OCI-LY7 (cell line): ENCODE data around the gene IZUMO1. TPM values are rescaled to one million over a fixed set of nuclear protein-coding genes. Genes with fewer than 3 reads are reported as not detected.

ENCODE experiments used
- BruUV-seq: library from RNA; stranded (reverse); fragments of 400-500 nt; replicated peaks from 2 replicates; lab custom pipeline; 2021; lab: Mats Ljungman, UMichigan
- CTCF ChIA-PET: fragments of 300-600 bp; sonication (Branson Sonifier 250); formaldehyde crosslinking; loops from one replicate; lab custom pipeline; 2022; ENCODE audit warnings: antibody characterized with exemption; ENCODE audit not compliant: unreplicated experiment; lab: Charles Lee
- POLR2A ChIA-PET: fragments of 300-600 bp; sonication (Branson Sonifier 250); formaldehyde crosslinking; loops from one replicate; lab custom pipeline; 2022; ENCODE audit warnings: antibody characterized with exemption; lab: Charles Lee
- DNase-seq: peaks from one replicate; pipeline ENCODE4 v3.0.0-alpha.2; 2015; ENCODE audit warnings: low spot score
- H2AFZ ChIP-seq: fragments of 200-600 bp; sonication (generic), shearing (Covaris generic); 2 replicates; pipeline ENCODE4 v1.6.1; 2014; ENCODE audit warnings: mild to moderate bottlenecking, antibody characterized with exemption, low read length, moderate library complexity
- H3K27ac ChIP-seq: fragments of 200-600 bp; sonication (generic); 2 replicates; pipeline ENCODE4 v1.5.1; 2014; ENCODE audit warnings: mixed run types, low read depth, mild to moderate bottlenecking, moderate library complexity, low read length, inconsistent platforms; ENCODE audit not compliant: poor library complexity, severe bottlenecking
- H3K36me3 ChIP-seq: fragments of 200-600 bp; sonication (generic); 2 replicates; pipeline ENCODE4 v1.6.1; 2014; ENCODE audit warnings: mild to moderate bottlenecking, antibody characterized with exemption, low read length, moderate library complexity, mixed read lengths; ENCODE audit not compliant: insufficient read depth
- H3K4me1 ChIP-seq: fragments of 200-600 bp; sonication (generic); 2 replicates; pipeline ENCODE4 v1.5.1; 2014; ENCODE audit warnings: mild to moderate bottlenecking, low read length; ENCODE audit not compliant: insufficient read depth, poor library complexity, severe bottlenecking
- H3K4me2 ChIP-seq: fragments of 200-600 bp; sonication (generic); 2 replicates; pipeline ENCODE4 v1.6.1; 2014; ENCODE audit warnings: mild to moderate bottlenecking, low read length
- H3K4me3 ChIP-seq: fragments of 200-600 bp; sonication (generic); 2 replicates; pipeline ENCODE4 v1.5.1; 2014; ENCODE audit warnings: mild to moderate bottlenecking, low read depth, low read length; ENCODE audit not compliant: poor library complexity, severe bottlenecking
- H3K79me2 ChIP-seq: fragments of 200-600 bp; sonication (generic); 2 replicates; pipeline ENCODE4 v1.6.1; 2016; ENCODE audit warnings: low read depth, mild to moderate bottlenecking, low read length, moderate library complexity, mixed read lengths; ENCODE audit not compliant: insufficient read depth
- H3K9me2 ChIP-seq: fragments of 200-600 bp; sonication (generic); 2 replicates; pipeline ENCODE4 v1.6.1; 2016; ENCODE audit warnings: mild to moderate bottlenecking, low read length, mixed read lengths; ENCODE audit not compliant: insufficient read depth
- H3K9me3 ChIP-seq: fragments of 200-600 bp; sonication (generic); 2 replicates; pipeline ENCODE4 v1.6.1; 2014; ENCODE audit warnings: mild to moderate bottlenecking, mixed run types, low read length, mixed read lengths
- H4K20me1 ChIP-seq: fragments of 200-600 bp; sonication (generic); 2 replicates; pipeline ENCODE4 v1.6.1; 2014; ENCODE audit warnings: mild to moderate bottlenecking, antibody characterized with exemption, low read length, moderate library complexity, mixed read lengths; ENCODE audit not compliant: insufficient read depth
- CTCF ChIP-seq: fragments of 200-600 bp; sonication (generic); conservative IDR thresholded peaks from 2 replicates; pipeline ENCODE4 v1.5.1; 2014; ENCODE audit warnings: mild to moderate bottlenecking, antibody characterized with exemption, low read length, moderate library complexity, mixed read lengths
- EZH2phosphoT487 ChIP-seq: fragments of 200-600 bp; sonication (generic); IDR thresholded peaks from 2 replicates; pipeline ENCODE4 v1.6.1; 2018; ENCODE audit warnings: low read depth, borderline replicate concordance, mild to moderate bottlenecking, mixed run types, antibody characterized with exemption, low read length, moderate library complexity, mixed read lengths
- intact Hi-C: fragments of 100-400 bp; cut with micrococcal nuclease; formaldehyde crosslinking; loops from one replicate; pipeline ENCODE4 v1.10.0; 2022; ENCODE audit not compliant: unreplicated experiment
- total RNA-seq, 2 experiments: library from RNA; depleted of rRNA in 1 of 2; stranded (reverse); fragments of >200 nt in 1 of 2; shearing (Covaris generic) in 1 of 2; gene quantifications; 2 replicates each; pipeline ENCODE4 v1.2.3, GENCODE V29; 2014 to 2022

Gene IZUMO1
- total RNA-seq, 2 experiments from 2014 or later = not detected

DNA sequence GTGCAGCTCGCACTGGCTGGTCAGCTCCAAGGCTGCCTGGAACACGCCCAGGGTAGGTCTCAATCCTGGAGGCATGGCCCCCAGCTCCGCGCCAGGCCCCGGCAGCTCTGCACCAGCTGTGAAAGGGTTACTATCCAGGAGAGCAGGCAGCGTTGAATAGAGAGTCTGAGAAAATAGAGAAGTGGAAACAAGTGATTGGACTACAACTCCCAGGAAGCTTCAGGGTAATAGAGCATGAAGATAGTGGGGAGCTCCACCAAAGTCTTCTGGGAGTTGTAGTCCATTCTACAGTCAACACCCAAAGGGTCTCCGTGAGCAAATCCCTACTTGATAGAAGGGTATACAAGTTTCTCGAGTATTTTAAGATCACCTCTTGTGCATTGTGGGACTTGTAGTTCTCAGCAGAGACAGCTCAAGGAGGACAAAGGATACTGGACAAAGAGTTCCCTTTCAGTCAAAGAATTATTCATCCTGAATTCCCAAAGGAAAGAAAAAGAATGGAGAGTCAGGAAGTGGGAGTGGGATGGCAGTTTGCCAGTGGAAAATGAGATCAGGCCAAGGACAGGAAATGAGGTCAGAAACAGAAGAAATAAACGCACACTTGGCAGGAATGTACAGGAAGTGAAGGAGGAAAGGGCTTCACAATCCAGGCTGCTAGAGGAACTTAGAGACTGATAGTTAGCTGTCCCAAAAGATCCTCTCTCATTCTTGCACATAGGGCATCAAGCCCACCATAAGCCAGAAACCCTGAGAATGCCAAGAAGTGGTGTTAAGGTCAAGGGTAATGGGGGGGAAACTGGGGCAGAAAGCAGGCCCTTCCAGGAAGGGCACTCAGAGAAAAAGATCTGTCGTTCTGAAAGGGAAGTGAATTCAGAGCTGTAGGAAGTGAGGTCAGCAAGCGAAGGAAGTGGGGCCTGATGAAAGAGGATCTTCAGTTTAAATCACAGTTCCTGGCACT, 21.6 kb downstream of the IZUMO1 start:
- TF ChIP-seq EZH2phosphoT487 = no peak
- TF ChIP-seq CTCF = no peak
- DNase-seq = peak; percentile 85
- peak overlapping the region; percentile 89 for H2AFZ ChIP-seq
- peak overlapping the region; percentile 58 for H3K27ac ChIP-seq
- intact Hi-C loops = no loop called here
- ChIA-PET POLR2A (interaction anchor here (1.3 to 1.5 kb wide), 2 partner anchors 9 to 11 kb away, joined by 5 to 6 read pairs; no protein-coding TSS in a partner anchor), CTCF (no interaction called here)
- H3K9me2 ChIP-seq = no peaks in the 10 kb centered on the region
- H3K9me3 ChIP-seq = no peaks in the 10 kb centered on the region; the same call in 1 of the 2 replicates
- H3K4me1 ChIP-seq = peaks cover 26% of the 10 kb centered on the region
- H4K20me1 ChIP-seq = no peaks in the 10 kb centered on the region
- H3K79me2 ChIP-seq = no peaks in the 10 kb centered on the region
- peak overlapping the region; percentile 39 for H3K4me2 ChIP-seq
- H3K36me3 ChIP-seq = no peaks in the 10 kb centered on the region
- BruUV-seq = no TSS peak
- H3K4me3 ChIP-seq = peak overlapping the region; percentile 1

DNA sequence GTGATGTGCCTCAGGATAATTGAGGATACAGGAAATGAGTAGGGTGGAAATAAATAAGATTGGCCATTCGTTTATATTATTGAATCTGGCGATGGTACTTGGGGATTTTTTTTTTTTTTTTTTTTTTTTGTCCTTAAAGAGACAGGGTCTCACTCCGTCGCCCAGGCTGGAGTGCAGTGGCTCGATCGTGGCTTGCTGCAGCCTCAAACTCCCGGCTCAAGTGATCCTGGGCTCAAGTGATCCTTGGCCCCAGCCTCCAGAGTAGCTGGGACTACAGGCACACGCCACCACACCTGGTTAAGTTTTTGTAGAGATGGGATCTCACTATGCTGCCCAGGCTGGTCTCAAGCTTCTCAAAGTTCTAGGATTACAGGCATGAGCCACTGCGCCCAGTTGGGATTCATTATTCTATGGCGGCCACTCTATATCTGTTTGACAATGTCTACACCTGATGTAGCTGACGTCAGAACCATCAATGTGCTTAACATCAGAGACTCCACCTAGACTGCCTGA, 24.5 kb downstream of the IZUMO1 start:
- H2AFZ ChIP-seq = no peak overlapping the region
- no peaks in the 10 kb centered on the region for H3K9me2 ChIP-seq
- H3K4me2 ChIP-seq = no peak overlapping the region
- no TSS peak for BruUV-seq
- H3K27ac ChIP-seq = no peak overlapping the region
- TF ChIP-seq CTCF (no peak), EZH2phosphoT487 (no peak)
- no peaks in the 10 kb centered on the region for H3K36me3 ChIP-seq
- H3K9me3 ChIP-seq = no peaks in the 10 kb centered on the region; the same call in 1 of the 2 replicates
- ChIA-PET CTCF (no interaction called here), POLR2A (interaction anchor here (0.7 kb wide), 1 partner anchor 137 kb away, joined by 5 read pairs; no protein-coding TSS in a partner anchor)
- H3K79me2 ChIP-seq = no peaks in the 10 kb centered on the region
- no peak overlapping the region for H3K4me3 ChIP-seq
- intact Hi-C loops = no loop called here
- H4K20me1 ChIP-seq = no peaks in the 10 kb centered on the region
- DNase-seq = no peak
- H3K4me1 ChIP-seq = peaks cover 30% of the 10 kb centered on the region
